Raji (cell line): ENCODE data around the gene CFAP97D1.

Experiments used
- POLR2A ChIP-seq: IDR thresholded peaks from 2 replicates; pipeline ENCODE4 v1.6.1; 2011; ENCODE audit warnings: low read depth, low read length, control low read depth; ENCODE audit not compliant: insufficient read depth

Gene CFAP97D1

GRCh38 chr17:43780135-43780534 lies at the start of gene CFAP97D1:
TSS of gene CFAP97D1 (plus strand) at chr17:43780435. CDS start at chr17:43780463, 28 bp downstream.
- no peak for TF ChIP-seq POLR2A

GRCh38 chr17:43732958-43733357 lies 47.3 kb upstream of the CFAP97D1 start:
- no peak for TF ChIP-seq POLR2A

- no peak for TF ChIP-seq POLR2A
Observed at GRCh38 chr17:43733956-43734355, 46.3 kb upstream of the CFAP97D1 start.

DNA sequence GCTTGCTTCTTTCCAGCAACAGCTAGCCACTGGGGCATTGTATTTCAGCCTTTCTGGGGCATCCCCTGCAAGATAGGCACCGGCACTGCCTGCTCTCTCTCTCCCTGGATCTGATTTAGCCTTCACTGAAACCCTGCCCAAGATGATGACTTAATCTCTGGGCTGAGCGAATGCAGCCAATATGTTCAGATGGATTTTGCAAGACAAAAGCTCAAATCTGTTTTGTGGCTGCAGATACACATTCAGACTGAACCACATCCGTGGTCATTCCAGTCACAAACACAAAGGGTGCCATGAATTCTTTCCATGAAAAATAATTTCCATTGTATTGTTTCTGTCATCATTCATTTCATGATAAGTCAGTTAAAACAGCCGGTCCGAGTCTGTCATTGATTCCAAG lies 45.9 kb upstream of the CFAP97D1 start:
- no peak for TF ChIP-seq POLR2A

DNA sequence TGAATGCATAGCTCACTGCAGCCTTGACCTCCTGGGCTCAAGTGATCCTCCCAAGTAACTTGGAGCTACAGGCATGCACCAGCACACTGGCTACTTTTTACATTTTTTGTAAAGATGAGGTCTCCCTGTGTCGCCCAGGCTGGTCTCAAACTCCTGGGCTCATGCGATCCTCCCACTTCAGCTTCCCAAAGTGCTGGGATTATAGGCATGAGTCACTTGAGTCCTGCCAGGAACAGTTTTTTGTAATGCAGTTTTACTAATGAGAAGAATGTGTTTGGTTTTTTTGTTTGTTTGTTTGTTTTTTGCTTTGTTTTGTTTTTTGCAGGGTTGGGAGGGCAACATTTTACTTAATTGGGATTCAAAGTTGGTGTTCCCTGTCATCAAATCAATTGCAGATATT lies 43.8 kb upstream of the CFAP97D1 start:
- TF ChIP-seq POLR2A = no peak

GRCh38 chr17:43737722-43738121 lies 42.5 kb upstream of the CFAP97D1 start:
- no peak for TF ChIP-seq POLR2A

DNA sequence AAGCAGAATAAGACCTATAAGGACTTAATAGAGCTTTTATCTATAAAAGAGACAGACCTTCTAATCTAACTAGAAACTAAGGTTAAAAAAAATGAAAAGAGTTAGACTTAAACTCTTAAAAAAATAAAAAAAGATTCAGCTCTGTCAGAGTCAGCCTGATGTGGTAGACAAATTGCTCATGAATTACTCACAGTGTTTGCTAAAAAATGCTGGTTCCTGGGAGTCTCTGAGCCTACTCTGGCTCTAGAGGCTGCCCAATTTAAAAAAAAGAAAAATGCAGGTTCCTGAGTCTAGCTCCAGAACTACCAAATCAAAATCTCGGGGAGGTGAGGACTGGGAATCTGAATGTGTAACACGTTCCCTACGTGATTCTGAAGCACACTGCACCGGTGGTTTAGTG lies 39.7 kb upstream of the CFAP97D1 start:
- no peak for TF ChIP-seq POLR2A

DNA sequence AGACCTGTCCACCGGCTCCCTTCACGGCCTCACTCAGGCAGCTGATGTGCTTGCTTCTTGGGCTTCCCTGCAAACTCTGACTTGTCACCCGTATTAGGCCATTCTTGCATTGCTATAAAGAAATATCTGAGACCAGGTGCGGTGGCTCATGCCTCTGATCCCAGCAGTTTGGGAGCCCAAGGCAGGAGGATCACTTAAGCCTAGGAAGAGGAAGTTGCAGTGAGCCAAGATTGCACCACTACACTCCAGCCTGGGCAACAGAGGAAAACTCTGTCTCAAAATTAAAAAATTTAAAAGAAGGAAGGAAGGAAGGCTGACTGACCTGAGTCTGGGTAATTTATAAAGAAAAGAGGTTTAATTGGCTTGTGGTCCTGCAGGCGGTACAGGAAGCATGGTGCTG lies 38.6 kb upstream of the CFAP97D1 start:
- no peak for TF ChIP-seq POLR2A

GRCh38 chr17:43745541-43745940 lies 34.7 kb upstream of the CFAP97D1 start:
- no peak for TF ChIP-seq POLR2A

GRCh38 chr17:43750153-43750552 lies 30.1 kb upstream of the CFAP97D1 start:
- no peak for TF ChIP-seq POLR2A

DNA sequence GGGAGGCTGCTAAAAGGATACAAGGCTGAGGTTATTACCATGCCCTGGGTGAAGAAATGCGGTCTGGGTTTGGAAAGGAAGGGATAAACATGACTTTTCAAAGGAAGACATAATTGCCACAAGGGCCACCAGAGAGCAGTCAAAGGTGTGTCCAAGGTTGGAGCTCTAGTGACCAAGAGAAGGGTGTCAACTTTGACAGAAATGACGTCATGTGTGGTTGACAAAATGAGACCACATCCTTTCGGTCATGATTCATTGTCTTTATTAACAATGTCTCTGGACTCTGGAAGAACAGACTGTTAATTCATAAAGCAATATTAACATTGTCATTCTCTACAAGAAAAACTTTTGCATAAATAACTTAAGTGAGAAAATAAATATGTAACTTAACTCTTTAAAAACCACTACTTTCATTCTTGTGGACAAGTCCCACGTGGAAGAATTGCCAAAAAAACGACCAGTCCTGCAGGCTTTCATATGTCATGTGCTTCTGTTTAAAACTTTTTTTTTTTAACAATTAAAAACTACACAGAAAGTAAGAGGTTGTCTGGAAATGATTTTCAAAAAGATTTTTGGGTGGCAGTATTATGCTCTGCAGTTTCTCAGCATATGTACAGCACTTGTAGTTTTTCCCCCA lies 26.6 kb upstream of the CFAP97D1 start:
- TF ChIP-seq POLR2A = no peak

- TF ChIP-seq POLR2A = no peak
Observed at GRCh38 chr17:43754947-43755346, 25.3 kb upstream of the CFAP97D1 start.

DNA sequence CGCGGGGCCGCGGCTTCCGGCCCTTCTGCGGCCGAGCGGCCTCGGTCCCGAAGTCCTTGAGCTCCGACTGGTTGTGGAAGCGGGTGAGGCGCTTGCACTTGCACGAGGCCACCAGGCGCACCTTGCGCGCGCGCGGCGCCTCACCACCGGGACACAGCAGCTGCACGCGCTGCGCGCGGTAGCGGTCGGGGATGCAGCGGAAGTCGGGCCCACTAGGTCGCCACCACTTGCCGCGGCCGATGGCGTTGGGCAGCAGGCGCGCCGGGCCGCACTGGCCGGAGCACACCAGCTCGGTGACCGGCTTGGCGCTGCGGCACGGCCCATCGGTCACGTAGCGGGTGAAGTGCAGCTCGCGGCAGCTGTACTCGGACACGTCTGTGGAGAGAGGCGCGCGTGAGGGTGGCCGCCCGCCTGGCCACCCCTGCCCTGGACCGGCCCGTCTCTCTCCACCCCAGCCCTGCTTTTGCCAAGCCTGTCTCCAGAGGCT lies 24.8 kb upstream of the CFAP97D1 start:
- TF ChIP-seq POLR2A = no peak

- TF ChIP-seq POLR2A = no peak
Observed at GRCh38 chr17:43756201-43756600, 24.0 kb upstream of the CFAP97D1 start.

GRCh38 chr17:43757171-43757660 lies 23.0 kb upstream of the CFAP97D1 start:
- no peak for TF ChIP-seq POLR2A

GRCh38 chr17:43758086-43758485 lies 22.1 kb upstream of the CFAP97D1 start:
- TF ChIP-seq POLR2A = no peak
